HG03039 (cell line): ENCODE results near the gene MIX23.
"Not testable (repeated sequence)": the region's sequence is repeated elsewhere in the genome, so short reads cannot be mapped to it uniquely, and the experiment has no call there.

Source experiments
- ATAC-seq: cut with Tn5 transposase; IDR thresholded peaks from one replicate; pipeline ENCODE4 v1.9.1; 2021; ENCODE audit warnings: mild to moderate bottlenecking, moderate library complexity; ENCODE audit not compliant: unreplicated experiment

The MIX23 gene

GRCh38 chr3:122392868-122393844, 10.1 kb upstream of the MIX23 start:
- no peak for ATAC-seq

GRCh38 chr3:122391681-122392446, 8.8 kb upstream of the MIX23 start:
- ATAC-seq: no peak

GRCh38 chr3:122390665-122391064, 7.6 kb upstream of the MIX23 start:
- no peak for ATAC-seq

GRCh38 chr3:122389892-122390291, 6.9 kb upstream of the MIX23 start:
- ATAC-seq: no peak

- no peak for ATAC-seq
Observed at GRCh38 chr3:122389197-122389596, 6.2 kb upstream of the MIX23 start.

GRCh38 chr3:122387709-122388108, 4.7 kb upstream of the MIX23 start:
- no peak for ATAC-seq

GRCh38 chr3:122383771-122384697, 1.0 kb upstream of the MIX23 start, which contains the start of gene FAM162A:
Gene FAM162A (plus strand): TSS chr3:122384182. CDS start chr3:122384266, 84 bp downstream.
- peak; percentile 87 for ATAC-seq

GRCh38 chr3:122377975-122378374, 5.1 kb downstream of the MIX23 start:
- no peak for ATAC-seq

GRCh38 chr3:122374034-122374433, 9.0 kb downstream of the MIX23 start:
- no peak for ATAC-seq

GRCh38 chr3:122366379-122366749, 16.7 kb downstream of the MIX23 start:
- no peak for ATAC-seq

GRCh38 chr3:122365582-122366378, 17.3 kb downstream of the MIX23 start:
- not testable (repeated sequence) for ATAC-seq

GRCh38 chr3:122365073-122365472, 18.0 kb downstream of the MIX23 start:
- no peak for ATAC-seq

- ATAC-seq: no peak
Observed at GRCh38 chr3:122364490-122364889, 18.5 kb downstream of the MIX23 start.

- ATAC-seq: no peak
Observed at GRCh38 chr3:122362026-122362425, 21.0 kb downstream of the MIX23 start.

GRCh38 chr3:122358703-122359032, 24.4 kb downstream of the MIX23 start:
- no peak for ATAC-seq

- no peak for ATAC-seq
Observed at GRCh38 chr3:122357828-122358702, 25.0 kb downstream of the MIX23 start.

- ATAC-seq: no peak
Observed at GRCh38 chr3:122356402-122356801, 26.6 kb downstream of the MIX23 start.

- no peak for ATAC-seq
Observed at GRCh38 chr3:122355612-122356011, 27.4 kb downstream of the MIX23 start.

GRCh38 chr3:122353893-122354401, 29.1 kb downstream of the MIX23 start:
- ATAC-seq: no peak
